Measurements from ENCODE around the gene SLC39A11.
A peak's percentile ranks its signal among the peaks of the same experiment; 100 is the strongest.
"Not testable (repeated sequence)": the region's sequence is repeated elsewhere in the genome, so short reads cannot be mapped to it uniquely, and the experiment has no call there.

Gene SLC39A11

GRCh38 chr17:72725433-72726068 lies 366.9 kb downstream of the SLC39A11 start:
- peak; percentile 84 for DNase-seq

GRCh38 chr17:72724267-72724666 lies 368.2 kb downstream of the SLC39A11 start:
- no peak for DNase-seq

GRCh38 chr17:72723711-72724110 lies 368.8 kb downstream of the SLC39A11 start:
- DNase-seq, result peak; percentile 76

GRCh38 chr17:72720494-72720825 lies 372.0 kb downstream of the SLC39A11 start:
- no peak for DNase-seq

- no peak for DNase-seq
Measured at GRCh38 chr17:72719578-72720493, 372.7 kb downstream of the SLC39A11 start.

- DNase-seq, result no peak
Measured at GRCh38 chr17:72719206-72719577, 373.3 kb downstream of the SLC39A11 start.

DNA sequence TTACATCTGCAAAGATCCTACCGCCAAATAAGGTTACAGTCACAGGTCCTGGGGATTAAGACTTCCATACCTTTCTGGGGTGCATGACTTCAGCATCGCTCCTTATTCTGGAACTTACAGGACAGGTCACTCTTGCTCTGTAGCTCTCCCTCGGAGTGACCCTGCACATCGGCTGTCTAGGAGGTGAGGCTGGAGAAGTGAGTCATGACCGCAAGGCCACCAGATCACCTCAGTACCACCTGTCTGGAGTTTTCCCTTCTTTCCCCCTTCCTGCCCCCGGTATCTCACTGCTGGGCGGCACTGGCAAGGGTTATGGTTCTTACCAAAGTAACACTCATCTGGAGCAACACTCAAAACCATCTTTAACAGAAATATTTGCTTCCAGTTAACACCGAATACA lies 374.8 kb downstream of the SLC39A11 start:
- DNase-seq, result no peak

DNA sequence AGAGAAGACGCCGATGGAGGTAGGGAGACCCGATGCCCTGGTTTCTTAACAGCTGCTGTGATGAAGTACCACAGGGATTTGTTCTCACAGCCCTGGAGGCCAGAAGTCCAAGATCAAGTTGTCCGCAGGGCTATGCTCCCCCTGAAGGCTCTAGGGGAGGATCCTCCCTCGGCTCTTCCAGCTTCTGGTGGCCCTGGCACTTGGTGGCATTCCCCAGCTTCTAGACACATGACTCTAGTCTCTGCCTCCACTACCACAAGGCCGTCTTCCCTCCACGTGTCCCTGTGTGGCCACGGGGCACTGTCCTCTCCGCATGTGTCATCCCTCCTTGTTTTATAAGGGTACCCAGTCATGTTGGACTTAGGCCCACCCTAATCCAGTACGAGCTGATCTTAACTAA lies 375.2 kb downstream of the SLC39A11 start:
- DNase-seq, result peak; percentile 38

DNA sequence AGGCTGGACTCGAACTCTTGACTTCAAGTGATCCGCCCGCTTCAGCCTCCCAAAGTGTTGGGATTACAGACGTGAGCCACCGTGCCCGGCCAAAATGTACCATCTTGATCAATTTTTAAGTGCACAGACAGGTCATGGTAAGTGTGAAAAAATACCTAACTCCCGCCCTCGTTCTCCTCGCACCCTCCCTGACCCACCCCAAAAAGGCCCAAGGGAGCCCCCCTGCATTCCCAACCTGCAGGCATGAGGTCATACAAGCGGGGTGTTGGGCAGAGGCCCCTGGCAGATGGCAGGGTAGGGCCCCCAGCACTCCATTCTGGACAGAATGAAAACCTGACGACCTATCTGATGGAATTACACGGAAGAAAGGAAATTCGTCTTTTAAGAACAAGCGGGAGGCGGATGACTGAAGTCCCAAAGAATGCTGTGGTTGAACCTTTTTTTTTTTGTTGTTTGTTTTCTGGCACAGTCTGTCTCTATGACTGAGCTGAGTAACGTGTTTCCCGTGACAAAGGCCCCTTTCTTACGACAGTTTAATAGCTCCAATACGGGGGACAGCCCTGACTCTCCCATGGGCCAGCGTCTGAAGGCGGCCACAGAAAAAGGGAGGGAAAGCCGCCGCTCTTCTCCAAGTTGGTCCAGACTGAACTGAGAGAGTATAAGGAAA lies 376.4 kb downstream of the SLC39A11 start:
- no peak for DNase-seq

DNA sequence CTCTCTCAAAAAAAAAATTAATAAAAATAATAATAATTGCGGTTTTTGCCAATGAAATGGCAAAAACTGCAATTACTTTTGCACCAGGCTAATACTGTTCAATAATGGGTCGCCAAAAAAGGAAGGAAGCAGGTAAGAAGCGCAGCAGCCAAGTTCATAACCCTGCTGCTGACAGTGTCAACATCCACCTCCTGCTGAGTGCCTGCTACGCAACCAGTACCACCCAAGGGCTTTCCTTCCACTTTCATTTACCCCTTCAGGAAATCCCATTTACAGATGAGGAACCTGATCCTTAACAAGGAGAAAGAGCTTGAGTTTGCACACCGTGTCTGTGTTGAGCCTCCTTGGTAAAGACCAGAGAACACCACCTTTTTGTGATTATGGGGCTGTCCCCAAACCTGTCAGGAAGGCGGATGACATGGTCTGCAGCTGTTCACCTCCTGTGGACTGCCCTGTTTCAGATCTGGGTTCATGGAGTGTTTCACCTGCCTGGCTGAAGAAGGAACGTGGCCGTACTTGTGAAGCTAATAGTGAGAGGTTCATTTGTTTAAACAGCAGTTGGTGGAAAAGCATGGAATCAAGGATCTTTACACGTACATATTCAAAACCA lies 378.0 kb downstream of the SLC39A11 start:
- DNase-seq, result no peak

- no peak for DNase-seq
Measured at GRCh38 chr17:72713701-72714100, 378.8 kb downstream of the SLC39A11 start.

- peak; percentile 26 for DNase-seq
Measured at GRCh38 chr17:72711521-72712310, 380.8 kb downstream of the SLC39A11 start.

DNA sequence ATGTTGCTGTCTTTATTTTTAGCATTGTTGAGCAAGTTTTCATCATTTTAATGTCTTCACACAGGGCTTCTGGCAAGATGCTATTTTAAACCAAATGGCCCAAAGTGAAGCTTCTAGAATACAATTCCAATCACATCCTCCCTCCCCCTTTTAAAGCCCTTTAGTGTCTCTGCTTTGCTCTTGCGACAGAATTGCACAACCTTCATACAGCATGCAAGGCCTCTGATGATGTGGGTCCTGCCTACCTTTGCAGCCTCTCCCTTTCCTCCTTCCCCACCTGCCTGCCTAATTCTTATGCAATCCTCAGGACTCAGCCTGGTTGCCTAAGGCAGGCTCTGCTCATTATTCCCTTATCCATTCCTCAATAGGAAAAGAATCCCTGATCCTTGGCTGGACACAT lies 381.7 kb downstream of the SLC39A11 start:
- no peak for DNase-seq

DNA sequence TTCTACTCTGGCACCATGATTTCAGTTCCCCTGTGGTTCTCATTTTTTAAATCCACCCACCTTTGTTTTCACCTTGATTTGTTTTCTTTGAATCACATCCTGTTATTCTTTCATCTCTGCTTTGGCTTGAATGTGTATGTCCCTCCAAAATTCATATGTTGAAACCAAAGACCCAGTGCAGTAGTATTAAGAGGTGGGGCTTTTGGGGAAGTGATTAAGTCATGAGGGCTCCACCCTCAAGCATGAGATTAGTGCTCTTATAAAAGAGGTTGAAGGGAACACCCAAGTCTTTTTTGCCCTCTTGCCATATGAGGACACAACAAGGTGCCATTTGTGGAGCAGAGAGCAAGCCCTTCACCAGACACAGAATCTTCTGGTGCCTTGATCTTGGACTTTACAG lies 382.3 kb downstream of the SLC39A11 start:
- DNase-seq, result no peak

DNA sequence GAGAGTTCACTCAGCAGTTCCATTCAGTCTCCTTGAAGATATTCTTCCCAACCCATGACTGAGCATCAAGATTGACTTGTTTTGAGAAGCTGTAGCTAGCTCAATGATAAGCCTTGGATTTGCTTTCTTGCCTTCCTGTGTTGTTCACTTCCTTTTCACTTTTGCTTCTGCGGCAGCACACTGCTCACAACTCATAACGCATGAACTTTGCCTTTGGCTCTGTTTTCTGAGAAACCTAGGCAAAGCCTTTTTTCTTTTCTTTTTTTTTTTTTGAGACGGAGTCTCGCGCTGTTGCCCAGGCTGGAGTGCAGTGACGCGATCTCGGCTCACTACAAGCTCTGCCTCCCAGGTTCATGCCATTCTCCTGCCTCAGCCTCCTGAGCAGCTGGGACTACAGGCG lies 383.8 kb downstream of the SLC39A11 start:
- not testable (repeated sequence) for DNase-seq

- DNase-seq, result no peak
Measured at GRCh38 chr17:72707881-72708280, 384.6 kb downstream of the SLC39A11 start.

DNA sequence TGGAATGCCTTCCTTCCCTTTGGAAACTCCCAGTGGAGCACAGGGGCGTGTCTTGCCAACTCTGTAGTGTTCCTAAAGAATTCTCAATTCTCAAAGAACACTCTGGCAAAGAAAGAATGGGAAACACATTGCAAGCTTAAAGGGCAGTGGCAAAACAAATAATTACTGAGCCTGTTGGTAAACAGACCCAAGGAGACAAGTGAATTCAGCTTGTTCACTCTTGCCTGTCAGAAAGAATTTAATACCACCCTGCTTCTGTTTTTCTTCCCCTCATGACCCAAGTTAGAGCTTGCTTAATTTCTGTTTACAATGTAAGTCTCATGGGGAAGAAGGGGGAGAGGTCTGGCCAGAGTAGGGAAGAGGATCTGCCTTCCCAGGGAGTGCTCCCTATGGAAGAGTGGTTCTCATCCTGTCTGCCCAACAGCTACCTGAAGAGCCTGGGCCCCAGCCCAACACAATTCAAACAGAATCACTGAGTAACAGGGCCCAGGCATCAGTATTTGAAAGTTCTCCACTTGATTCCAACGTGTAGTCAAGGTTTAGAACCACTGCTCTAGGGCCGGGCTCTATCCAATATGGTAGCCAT lies 386.0 kb downstream of the SLC39A11 start:
- no peak for DNase-seq

DNA sequence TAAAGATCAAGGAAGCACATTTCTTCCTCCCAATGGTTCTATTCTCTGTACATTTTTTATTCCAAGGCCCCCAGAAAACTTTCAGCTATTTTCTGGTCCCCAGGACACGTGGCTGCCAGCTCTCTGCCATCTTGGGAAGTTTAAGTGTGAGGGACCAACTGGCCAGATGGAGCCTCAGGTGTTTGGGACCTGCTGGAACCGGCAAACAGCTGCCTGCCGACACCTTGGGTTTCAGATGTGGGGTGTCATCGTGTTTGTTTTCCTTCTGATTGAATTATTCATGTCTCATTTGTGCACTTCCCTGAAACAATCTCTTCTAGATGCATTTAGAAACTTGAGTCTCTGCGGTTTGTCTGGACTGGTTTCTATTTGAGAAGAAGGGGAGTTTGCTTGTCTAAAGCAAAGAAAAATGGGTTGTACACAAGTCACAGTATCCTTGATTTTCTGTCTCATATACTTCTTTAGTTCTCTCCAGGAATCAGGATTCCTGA lies 386.5 kb downstream of the SLC39A11 start:
- DNase-seq, result no peak

GRCh38 chr17:72702998-72703397 lies 389.5 kb downstream of the SLC39A11 start:
- no peak for DNase-seq

- DNase-seq, result no peak
Measured at GRCh38 chr17:72702136-72702735, 390.3 kb downstream of the SLC39A11 start.

- DNase-seq, result no peak
Measured at GRCh38 chr17:72700226-72700625, 392.3 kb downstream of the SLC39A11 start.

GRCh38 chr17:72699545-72699944 lies 392.9 kb downstream of the SLC39A11 start:
- DNase-seq, result no peak

Measured in NCI-H82 (cell line).